Fibroblast of lung (primary cell): ENCODE measurements around the gene TRAF3.

Source experiments
- CTCF ChIP-seq, 2 donors: IDR thresholded peaks in 1 of 2; conservative IDR thresholded peaks in 1 of 2; 1 replicate in 1 of 2; 2 replicates in 1 of 2; pipeline ENCODE4 v1.5.1; 2011 to 2012; ENCODE audit warnings: low read length in 2 of 2, control low read depth in 1 of 2, inconsistent platforms in 1 of 2, low read depth in 1 of 2, mild to moderate bottlenecking in 1 of 2
- EZH2 ChIP-seq: IDR thresholded peaks from 2 replicates; pipeline ENCODE4 v1.5.1; 2012; ENCODE audit warnings: low read length, control low read depth, mild to moderate bottlenecking; ENCODE audit errors: missing control alignments

GRCh38 chr14:102807013-102807406, 29.8 kb downstream of the TRAF3 start:
- TF ChIP-seq CTCF (conservative IDR thresholded peaks at IDR 0.05 in 1 of 2, IDR thresholded peaks at IDR 0.05 in 1 of 2; ENCODE audit: low read depth in 1 of 2, low read length in 2 of 2): no peak
- TF ChIP-seq EZH2: no peak
